ENCODE results near the gene AHSG.

Gene AHSG

GRCh38 chr3:186612065-186612464 is 795 bp upstream of the AHSG start:
- DNase-seq (ENCODE audit: low read depth), result no peak
- no peak overlapping the region for H3K4me3 ChIP-seq (ENCODE audit: low read depth, low read length)
- TF ChIP-seq MYC (IDR thresholded peaks at IDR 0.05; ENCODE audit: low read depth, low read length), result no peak
- TF ChIP-seq, protein P1, sequence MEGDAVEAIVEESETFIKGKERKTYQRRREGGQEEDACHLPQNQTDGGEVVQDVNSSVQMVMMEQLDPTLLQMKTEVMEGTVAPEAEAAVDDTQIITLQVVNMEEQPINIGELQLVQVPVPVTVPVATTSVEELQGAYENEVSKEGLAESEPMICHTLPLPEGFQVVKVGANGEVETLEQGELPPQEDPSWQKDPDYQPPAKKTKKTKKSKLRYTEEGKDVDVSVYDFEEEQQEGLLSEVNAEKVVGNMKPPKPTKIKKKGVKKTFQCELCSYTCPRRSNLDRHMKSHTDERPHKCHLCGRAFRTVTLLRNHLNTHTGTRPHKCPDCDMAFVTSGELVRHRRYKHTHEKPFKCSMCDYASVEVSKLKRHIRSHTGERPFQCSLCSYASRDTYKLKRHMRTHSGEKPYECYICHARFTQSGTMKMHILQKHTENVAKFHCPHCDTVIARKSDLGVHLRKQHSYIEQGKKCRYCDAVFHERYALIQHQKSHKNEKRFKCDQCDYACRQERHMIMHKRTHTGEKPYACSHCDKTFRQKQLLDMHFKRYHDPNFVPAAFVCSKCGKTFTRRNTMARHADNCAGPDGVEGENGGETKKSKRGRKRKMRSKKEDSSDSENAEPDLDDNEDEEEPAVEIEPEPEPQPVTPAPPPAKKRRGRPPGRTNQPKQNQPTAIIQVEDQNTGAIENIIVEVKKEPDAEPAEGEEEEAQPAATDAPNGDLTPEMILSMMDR (IDR thresholded peaks at IDR 0.05; ENCODE audit: low read depth, low read length), result no peak
- no peak for TF ChIP-seq POLR2A (IDR thresholded peaks at IDR 0.05; ENCODE audit: extremely low read depth, insufficient read length)
- TF ChIP-seq, protein P2, sequence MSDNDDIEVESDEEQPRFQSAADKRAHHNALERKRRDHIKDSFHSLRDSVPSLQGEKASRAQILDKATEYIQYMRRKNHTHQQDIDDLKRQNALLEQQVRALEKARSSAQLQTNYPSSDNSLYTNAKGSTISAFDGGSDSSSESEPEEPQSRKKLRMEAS (IDR thresholded peaks at IDR 0.05; ENCODE audit: low read depth, low read length), result no peak

- DNase-seq (ENCODE audit: low read depth), result no peak
- no peak overlapping the region for H3K4me3 ChIP-seq (ENCODE audit: low read depth, low read length)
- TF ChIP-seq, protein P1 (IDR thresholded peaks at IDR 0.05; ENCODE audit: low read depth, low read length), result no peak
- TF ChIP-seq, protein P2 (IDR thresholded peaks at IDR 0.05; ENCODE audit: low read depth, low read length), result no peak
- TF ChIP-seq POLR2A (IDR thresholded peaks at IDR 0.05; ENCODE audit: extremely low read depth, insufficient read length), result no peak
- TF ChIP-seq MYC (IDR thresholded peaks at IDR 0.05; ENCODE audit: low read depth, low read length), result no peak
These were observed 891 bp downstream of the AHSG start for GRCh38 chr3:186613637-186614265.

GRCh38 chr3:186614266-186614596 is 1.4 kb downstream of the AHSG start:
- H3K4me3 ChIP-seq (ENCODE audit: low read depth, low read length), result no peak overlapping the region
- no peak for DNase-seq (ENCODE audit: low read depth)
- TF ChIP-seq POLR2A (IDR thresholded peaks at IDR 0.05; ENCODE audit: extremely low read depth, insufficient read length) (no peak), MYC (IDR thresholded peaks at IDR 0.05; ENCODE audit: low read depth, low read length) (no peak)

DNA sequence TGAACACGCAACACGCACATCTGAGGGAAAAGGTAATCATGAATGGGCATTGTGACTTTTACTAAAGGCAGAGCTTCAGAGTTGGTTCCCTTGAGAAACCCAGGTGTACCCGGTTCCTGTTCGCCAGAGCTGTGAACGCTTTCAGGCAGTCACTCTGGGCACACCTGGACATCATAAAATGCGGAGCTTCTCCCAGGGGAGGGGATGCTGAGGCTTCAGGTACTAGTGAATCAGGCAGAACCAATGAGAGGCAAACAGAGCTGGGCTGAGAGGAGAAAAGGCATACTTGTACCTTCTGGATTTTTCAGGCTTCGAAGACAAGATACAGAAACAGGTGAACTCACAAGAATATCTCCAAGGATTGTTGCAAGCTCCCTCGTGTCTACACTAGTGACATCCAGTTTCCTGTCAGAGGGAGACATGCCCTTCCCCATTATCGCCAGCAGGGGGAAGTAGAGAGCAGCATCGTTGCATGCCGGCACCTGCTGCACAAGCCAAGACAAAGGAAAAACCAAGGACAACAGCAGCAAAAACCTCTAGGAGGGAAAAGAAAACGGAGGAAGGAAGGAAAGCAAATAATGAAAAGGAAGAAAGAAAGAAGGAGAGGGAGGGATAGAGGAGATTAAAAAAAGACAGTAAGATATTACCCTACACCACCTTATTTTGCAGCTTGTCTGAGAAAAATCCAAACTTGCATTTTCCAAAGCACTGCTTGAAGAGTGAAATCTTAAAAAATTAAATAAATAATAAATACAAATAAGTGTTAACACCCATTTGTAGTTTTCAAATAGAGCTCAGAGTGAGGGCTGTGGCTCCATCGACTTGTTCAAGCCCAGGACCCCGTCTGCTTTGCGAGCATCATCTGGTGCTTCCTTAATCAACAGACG is 2.0 kb downstream of the AHSG start:
- DNase-seq (ENCODE audit: low read depth), result peak; percentile 78
- TF ChIP-seq, protein P1 (IDR thresholded peaks at IDR 0.05; ENCODE audit: low read depth, low read length), result peak; percentile 96
- TF ChIP-seq, protein P2 (IDR thresholded peaks at IDR 0.05; ENCODE audit: low read depth, low read length), result peak; percentile 81
- TF ChIP-seq MYC (IDR thresholded peaks at IDR 0.05; ENCODE audit: low read depth, low read length) (peak; percentile 81), POLR2A (IDR thresholded peaks at IDR 0.05; ENCODE audit: extremely low read depth, insufficient read length) (no peak)

GRCh38 chr3:186616299-186616617 is 3.4 kb downstream of the AHSG start:
- no peak for DNase-seq (ENCODE audit: low read depth)
- TF ChIP-seq MYC (IDR thresholded peaks at IDR 0.05; ENCODE audit: low read depth, low read length) (no peak), POLR2A (IDR thresholded peaks at IDR 0.05; ENCODE audit: extremely low read depth, insufficient read length) (no peak)
- TF ChIP-seq, protein P1 (IDR thresholded peaks at IDR 0.05; ENCODE audit: low read depth, low read length), result no peak
- TF ChIP-seq, protein P2 (IDR thresholded peaks at IDR 0.05; ENCODE audit: low read depth, low read length), result no peak
- H3K4me3 ChIP-seq (ENCODE audit: low read depth, low read length), result no peak overlapping the region

More for the DNA sequence above, 2.0 kb downstream of the AHSG start:
- H3K4me3 ChIP-seq (ENCODE audit: low read depth, low read length), result no peak overlapping the region

Data from NB4 (cell line).